Neutrophil (primary cell): Measurements from ENCODE around the gene TTC27.

Experiments
- H3K27ac ChIP-seq: fragments of 200-600 bp; sonication (generic); 2 replicates; pipeline ENCODE4 v1.5.1; 2016; ENCODE audit warnings: mild to moderate bottlenecking, moderate library complexity
- H3K27me3 ChIP-seq: fragments of 200-600 bp; sonication (generic); 2 replicates; pipeline ENCODE4 v1.6.0; 2016; ENCODE audit warnings: mild to moderate bottlenecking
- H3K36me3 ChIP-seq: fragments of 200-600 bp; sonication (generic); 2 replicates; pipeline ENCODE4 v1.5.1; 2017
- H3K4me1 ChIP-seq, 2 experiments: fragments of 200-600 bp in 1 of 2; sonication (generic) in 1 of 2; 1 replicate in 1 of 2; 2 replicates in 1 of 2; pipeline versions ENCODE4 v1.5.1 to v1.6.1; 2013 to 2016; ENCODE audit warnings: low read depth in 1 of 2, low read length in 1 of 2, mild to moderate bottlenecking in 1 of 2, moderate library complexity in 1 of 2; ENCODE audit not compliant: control insufficient read depth in 1 of 2, insufficient read depth in 1 of 2
- H3K4me3 ChIP-seq, 2 experiments: fragments of 200-600 bp in 1 of 2; sonication (generic) in 1 of 2; 1 replicate in 1 of 2; 2 replicates in 1 of 2; pipeline ENCODE4 v1.5.1; 2013 to 2016; ENCODE audit warnings: low read depth in 1 of 2, low read length in 1 of 2, mild to moderate bottlenecking in 1 of 2, moderate library complexity in 1 of 2
- H3K9me3 ChIP-seq: fragments of 200-600 bp; sonication (generic); 2 replicates; pipeline ENCODE4 v1.5.1; 2016
- CTCF ChIP-seq: fragments of 200-600 bp; sonication (generic); IDR thresholded peaks from 2 replicates; pipeline ENCODE4 v1.5.1; 2016; ENCODE audit warnings: antibody characterized with exemption

TTC27 gene

GRCh38 chr2:32702303-32703064 lies 74.6 kb downstream of the TTC27 start:
- no peak for TF ChIP-seq CTCF
- no peaks in the 10 kb centered on the region for H3K27me3 ChIP-seq
- H3K4me1 ChIP-seq: no peaks in the 10 kb centered on the region
- no peak overlapping the region for H3K4me3 ChIP-seq
- no peaks in the 10 kb centered on the region for H3K9me3 ChIP-seq
- H3K36me3 ChIP-seq: peaks cover 9% of the 10 kb centered on the region
- no peak overlapping the region for H3K27ac ChIP-seq

- Histone ChIP-seq H3K9me3 (no peaks in the 10 kb centered on the region), H3K27ac (no peak overlapping the region), H3K4me1 (no peaks in the 10 kb centered on the region), H3K27me3 (no peaks in the 10 kb centered on the region), H3K36me3 (peaks cover 9% of the 10 kb centered on the region), H3K4me3 (no peak overlapping the region)
- no peak for TF ChIP-seq CTCF
Measured at GRCh38 chr2:32706815-32707579, 79.1 kb downstream of the TTC27 start.

- no peak for TF ChIP-seq CTCF
- Histone ChIP-seq H3K27ac (no peak overlapping the region), H3K27me3 (no peaks in the 10 kb centered on the region), H3K36me3 (no peaks in the 10 kb centered on the region), H3K4me3 (no peak overlapping the region), H3K9me3 (no peaks in the 10 kb centered on the region), H3K4me1 (no peaks in the 10 kb centered on the region)
Measured at GRCh38 chr2:32711219-32711618, 83.4 kb downstream of the TTC27 start.

- TF ChIP-seq CTCF: no peak
- Histone ChIP-seq H3K4me1 (no peaks in the 10 kb centered on the region), H3K36me3 (no peaks in the 10 kb centered on the region), H3K4me3 (no peak overlapping the region), H3K9me3 (no peaks in the 10 kb centered on the region), H3K27me3 (no peaks in the 10 kb centered on the region), H3K27ac (no peak overlapping the region)
Measured at GRCh38 chr2:32711908-32712501, 84.2 kb downstream of the TTC27 start.

GRCh38 chr2:32712870-32713269 lies 85.0 kb downstream of the TTC27 start:
- H3K4me1 ChIP-seq: no peaks in the 10 kb centered on the region
- no peak overlapping the region for H3K4me3 ChIP-seq
- H3K27me3 ChIP-seq: no peaks in the 10 kb centered on the region
- H3K9me3 ChIP-seq: no peaks in the 10 kb centered on the region
- TF ChIP-seq CTCF: no peak
- no peak overlapping the region for H3K27ac ChIP-seq
- H3K36me3 ChIP-seq: no peaks in the 10 kb centered on the region
